A549 treated with AZD9567 at 1 μM for 4 hours (cell line): ENCODE measurements around the gene KBTBD2. TPM values are rescaled to one million over a fixed set of nuclear protein-coding genes. Genes with fewer than 3 reads are reported as not detected.

Experiments
- total RNA-seq: library from RNA; stranded (reverse); fragments of 200-300 nt; extraction: Qiagen RNA extraction; gene quantifications from 5 replicates; pipeline ENCODE4 v1.2.3, GENCODE V29; 2022; ENCODE audit not compliant: insufficient read depth

Gene KBTBD2
- total RNA-seq: 22.8 to 27.1 TPM (median 26.4 TPM) in 5 replicates

DNA sequence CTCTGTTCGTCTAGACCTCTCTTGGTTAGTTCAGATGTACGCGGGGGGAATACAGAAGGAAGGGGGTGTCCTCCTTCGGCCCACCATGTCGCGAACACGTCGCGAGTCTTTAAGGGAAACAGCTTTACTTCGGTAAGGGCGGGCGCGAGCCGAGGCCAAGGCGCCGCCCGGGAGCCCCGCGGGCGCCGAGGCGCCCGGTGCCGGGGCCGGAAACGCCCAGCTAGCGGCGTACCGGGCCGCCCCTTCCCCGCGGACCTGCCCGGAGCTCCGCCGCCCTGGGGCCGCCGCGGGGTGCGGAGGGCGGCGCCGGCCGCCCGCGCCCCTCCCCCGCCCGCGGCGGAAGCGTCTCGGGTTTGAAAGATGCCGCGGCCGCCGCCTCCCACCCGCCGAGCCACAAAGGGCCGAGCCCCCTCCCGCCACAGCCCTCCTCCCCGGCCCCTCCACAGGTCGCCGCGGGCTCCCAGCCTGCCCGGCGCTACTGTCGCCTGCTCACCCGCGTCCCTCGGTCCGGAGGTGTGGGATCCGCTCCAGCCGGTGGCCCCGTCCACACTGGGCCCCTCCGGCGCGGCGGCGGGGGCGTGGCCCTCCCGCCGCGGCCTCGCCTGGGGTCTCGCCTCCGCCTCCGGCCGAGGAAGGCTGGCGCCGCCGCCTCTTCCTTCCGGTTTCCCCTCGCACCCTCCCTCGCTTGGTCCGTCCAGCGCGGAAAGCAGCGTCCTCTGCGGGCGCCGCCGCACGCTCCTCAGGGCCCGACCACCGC, at the start of gene KBTBD2:
KBTBD2 (minus strand) TSS at position 718 of the 757 bp plus-strand sequence. CDS start 12,156 bp downstream, outside the sequence.

Other genes with a start within 250 kb of the KBTBD2 start
- 77.1 to 149 TPM (median 83.8 TPM) in 5 replicates for gene FKBP9, start 65.7 kb upstream of the KBTBD2 start, total RNA-seq
- 33.1 to 41.3 TPM (median 37.7 TPM) in 5 replicates for gene NT5C3A, start 171.0 kb upstream of the KBTBD2 start, total RNA-seq
- 30.1 to 35.3 TPM (median 31.6 TPM) in 5 replicates for gene RP9, start 217.6 kb upstream of the KBTBD2 start, total RNA-seq
- 2.1 to 7.5 TPM (median 3.1 TPM) in 5 replicates for gene BBS9, start 237.8 kb upstream of the KBTBD2 start, total RNA-seq